Testis (tissue), 3 donors: ENCODE measurements around the gene SMCO1. TPM values are rescaled to one million over a fixed set of nuclear protein-coding genes. Genes with fewer than 3 reads are reported as not detected.

Experiments
- DNase-seq: peaks from one replicate; pipeline ENCODE4 v3.0.0-alpha.2; 2019
- H3K27ac ChIP-seq, 2 donors: fragments of 200-600 bp; sonication (generic); one replicate each; pipeline ENCODE4 v1.5.1; 2019
- H3K27me3 ChIP-seq: fragments of 200-600 bp; sonication (generic); one replicate; pipeline ENCODE4 v1.5.1; 2019
- H3K36me3 ChIP-seq: fragments of 200-600 bp; sonication (generic); one replicate; pipeline ENCODE4 v1.5.1; 2017; ENCODE audit warnings: low read depth; ENCODE audit errors: missing control alignments
- H3K4me1 ChIP-seq: fragments of 200-600 bp; sonication (generic); one replicate; pipeline ENCODE4 v1.5.1; 2019
- H3K4me3 ChIP-seq, 2 donors: fragments of 200-600 bp; sonication (generic); one replicate each; pipeline ENCODE4 v1.5.1; 2017 to 2019
- H3K9me3 ChIP-seq: fragments of 200-600 bp; sonication (generic); one replicate; pipeline ENCODE4 v1.5.1; 2017
- POLR2A ChIP-seq: fragments of 450-650 bp; IDR thresholded peaks from one replicate; pipeline ENCODE4 v1.6.1; 2017; ENCODE audit warnings: antibody characterized with exemption, mild to moderate bottlenecking, moderate library complexity
- WGBS, 2 donors: methylation state at CpG; one replicate each; pipeline ENCODE4 v1.1.5; 2018; 5-methylcytosine and 5-hydroxymethylcytosine counted together
- intact Hi-C: fragments of 100-400 bp; cut with DNase I; formaldehyde crosslinking; loops from one replicate; pipeline ENCODE4 v1.15.1; 2023; ENCODE audit warnings: low total_unique reads
- polyA plus RNA-seq: library from polyadenylated mRNA; stranded (reverse); fragments of 350-450 nt; fragmentation: Illumina TruSeq; extraction: RNeasy Lipid Tissue Mini Kit (QIAGEN cat#74804); gene quantifications from one replicate; pipeline ENCODE4 v1.2.3, GENCODE V29; 2014; ENCODE audit warnings: low read depth, low replicate concordance; ENCODE audit not compliant: insufficient read depth
- total RNA-seq, 2 donors: library from RNA; depleted of rRNA; stranded (reverse); fragments of >200 nt; gene quantifications; one replicate each; pipeline ENCODE4 v1.2.3, GENCODE V29; 2016
- TF ChIP-seq, protein P1 (sequence below), 3 experiments: fragments of 450-650 bp in 2 of 3; fragments of 200-600 bp in 1 of 3; sonication (generic) in 1 of 3; IDR thresholded peaks; one replicate each; pipeline ENCODE4 v1.5.1; 2016 to 2019; ENCODE audit warnings: antibody characterized with exemption in 3 of 3, mild to moderate bottlenecking in 2 of 3, moderate library complexity in 1 of 3

Gene SMCO1
- total and polyA plus RNA-seq, 3 donors from 2014 or later: 0.24 to 0.91 (median 0.25) TPM

DNA sequence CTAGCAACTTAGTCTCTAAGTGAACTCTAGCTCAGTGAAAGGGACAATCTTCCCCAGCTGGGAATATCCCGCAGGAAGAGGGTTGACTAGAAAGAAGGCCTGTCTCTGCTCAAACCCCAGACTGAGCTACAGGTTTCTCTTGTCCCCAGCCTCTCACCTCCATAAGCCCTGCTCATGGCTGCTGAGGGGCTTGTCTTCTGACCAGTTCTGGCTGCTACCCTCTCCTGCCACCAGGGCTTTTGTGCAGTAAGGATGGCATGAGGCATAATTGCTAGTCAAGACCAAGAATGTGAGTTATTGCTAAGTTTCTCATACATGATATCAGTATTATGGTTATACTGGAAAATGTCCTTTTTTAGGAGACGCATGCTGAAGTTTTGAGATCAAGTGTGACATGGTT is 31.9 kb upstream of the SMCO1 start:
- Histone ChIP-seq H3K4me3 (no peak overlapping the region), H3K36me3 (no peaks in the 10 kb centered on the region), H3K27ac (no peak overlapping the region), H3K4me1 (no peaks in the 10 kb centered on the region), H3K27me3 (no peaks in the 10 kb centered on the region), H3K9me3 (no peaks in the 10 kb centered on the region)
- no peak for TF ChIP-seq POLR2A
- TF ChIP-seq, protein P1, sequence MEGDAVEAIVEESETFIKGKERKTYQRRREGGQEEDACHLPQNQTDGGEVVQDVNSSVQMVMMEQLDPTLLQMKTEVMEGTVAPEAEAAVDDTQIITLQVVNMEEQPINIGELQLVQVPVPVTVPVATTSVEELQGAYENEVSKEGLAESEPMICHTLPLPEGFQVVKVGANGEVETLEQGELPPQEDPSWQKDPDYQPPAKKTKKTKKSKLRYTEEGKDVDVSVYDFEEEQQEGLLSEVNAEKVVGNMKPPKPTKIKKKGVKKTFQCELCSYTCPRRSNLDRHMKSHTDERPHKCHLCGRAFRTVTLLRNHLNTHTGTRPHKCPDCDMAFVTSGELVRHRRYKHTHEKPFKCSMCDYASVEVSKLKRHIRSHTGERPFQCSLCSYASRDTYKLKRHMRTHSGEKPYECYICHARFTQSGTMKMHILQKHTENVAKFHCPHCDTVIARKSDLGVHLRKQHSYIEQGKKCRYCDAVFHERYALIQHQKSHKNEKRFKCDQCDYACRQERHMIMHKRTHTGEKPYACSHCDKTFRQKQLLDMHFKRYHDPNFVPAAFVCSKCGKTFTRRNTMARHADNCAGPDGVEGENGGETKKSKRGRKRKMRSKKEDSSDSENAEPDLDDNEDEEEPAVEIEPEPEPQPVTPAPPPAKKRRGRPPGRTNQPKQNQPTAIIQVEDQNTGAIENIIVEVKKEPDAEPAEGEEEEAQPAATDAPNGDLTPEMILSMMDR (IDR thresholded peaks at IDR 0.05): no peak
- 87 to 97% methylated on average over 2 of the region's 2 CpGs for WGBS, 2 donors
- DNase-seq: no peak
- intact Hi-C loops: no loop called here

DNA sequence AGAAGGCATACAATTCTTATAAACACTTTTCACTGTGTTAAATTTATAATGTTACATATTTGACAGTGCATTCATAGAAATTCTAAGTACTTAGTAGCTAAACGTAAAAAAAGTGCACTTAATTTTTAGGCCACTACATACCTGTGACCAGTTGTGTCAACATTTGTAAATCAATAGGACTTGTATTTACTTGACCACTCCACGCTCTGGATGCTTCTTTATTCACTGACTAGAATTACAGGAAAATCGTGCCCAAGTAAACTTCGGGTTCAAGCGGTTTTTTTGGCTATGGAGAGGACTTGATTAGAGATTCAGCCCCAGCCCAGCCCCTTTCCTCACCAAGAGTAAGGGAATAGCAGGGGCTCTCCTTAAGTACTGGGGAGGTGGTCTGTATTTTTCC is 31.4 kb upstream of the SMCO1 start:
- no peak overlapping the region for H3K4me3 ChIP-seq
- no peak for DNase-seq

DNA sequence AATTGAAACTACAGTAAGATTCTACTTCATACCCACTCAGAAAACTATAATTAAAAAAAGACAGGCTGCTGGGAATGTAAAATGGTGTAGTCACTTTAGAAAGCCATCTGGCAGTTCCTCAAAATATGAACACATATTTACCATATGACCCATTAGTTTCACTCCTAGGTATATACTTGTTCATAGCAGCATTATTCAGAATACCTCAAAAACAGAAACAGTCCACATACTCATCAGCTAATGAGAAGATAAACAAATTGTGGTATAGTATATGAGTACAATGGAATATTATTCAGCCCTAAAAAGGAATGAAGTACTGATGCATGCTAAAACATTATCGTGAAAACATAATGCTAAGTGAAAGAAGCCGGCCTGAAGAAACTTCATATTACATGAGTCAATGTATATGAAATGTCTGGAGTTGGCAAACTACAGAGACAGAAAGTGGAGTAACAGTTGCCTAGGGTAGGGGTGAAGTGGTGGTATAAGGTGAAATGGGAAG is 29.4 kb upstream of the SMCO1 start:
- Histone ChIP-seq H3K9me3 (no peaks in the 10 kb centered on the region), H3K27ac (no peak overlapping the region), H3K36me3 (no peaks in the 10 kb centered on the region), H3K4me3 (no peak overlapping the region), H3K27me3 (no peaks in the 10 kb centered on the region), H3K4me1 (no peaks in the 10 kb centered on the region)
- no peak for DNase-seq
- 91 to 98% methylated on average over 2 of the region's 2 CpGs for WGBS, 2 donors
- TF ChIP-seq, protein P1 (IDR thresholded peaks at IDR 0.05): no peak
- TF ChIP-seq POLR2A: no peak
- intact Hi-C loops: no loop called here

More for the DNA sequence above, 31.4 kb upstream of the SMCO1 start:
- H3K4me1 ChIP-seq: no peaks in the 10 kb centered on the region
- TF ChIP-seq POLR2A: no peak
- TF ChIP-seq, protein P1 (IDR thresholded peaks at IDR 0.05): no peak
- WGBS, 2 donors: 83 to 86% methylated on average over 5 of the region's 5 CpGs
- no peaks in the 10 kb centered on the region for H3K9me3 ChIP-seq
- no peaks in the 10 kb centered on the region for H3K27me3 ChIP-seq
- intact Hi-C loops: no loop called here
- H3K27ac ChIP-seq: no peak overlapping the region
- H3K36me3 ChIP-seq: no peaks in the 10 kb centered on the region

DNA sequence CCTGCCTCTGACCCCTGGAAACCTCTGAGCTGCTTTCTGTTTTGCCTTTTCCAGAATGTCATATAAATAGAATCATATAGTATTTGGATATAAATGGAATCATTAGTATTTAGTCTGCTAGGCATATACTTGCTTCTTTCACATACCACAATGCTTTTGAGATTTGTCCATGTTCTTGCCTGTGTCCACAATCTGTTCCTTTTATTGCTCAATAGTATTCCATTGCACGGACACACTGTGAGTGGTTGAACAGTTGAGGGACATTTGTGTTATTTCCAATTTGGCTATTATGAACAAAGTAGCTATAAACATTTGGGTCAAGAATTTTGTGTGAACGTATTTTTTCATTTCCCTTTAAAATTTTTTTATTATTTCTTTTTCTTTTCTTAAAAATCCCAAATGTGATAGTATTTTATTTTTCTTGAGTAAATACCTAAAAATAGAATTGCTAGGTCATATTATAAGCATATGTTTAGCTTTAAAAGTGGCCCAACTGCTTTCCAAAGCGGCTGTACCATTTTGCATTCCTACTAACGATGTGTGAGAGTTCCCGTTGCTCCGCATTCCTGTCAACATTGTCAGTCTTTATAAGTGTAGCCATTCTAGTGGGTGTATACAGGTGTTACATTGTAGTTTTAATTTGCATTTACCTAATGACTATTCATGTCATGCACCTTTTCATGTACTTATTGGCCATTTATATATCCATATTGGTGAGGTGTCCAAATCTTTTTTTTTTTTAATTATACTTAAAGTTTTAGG is 26.7 kb upstream of the SMCO1 start:
- WGBS, 2 donors: 83 to 88% methylated on average over 6 of the region's 6 CpGs
- no peaks in the 10 kb centered on the region for H3K36me3 ChIP-seq
- no peaks in the 10 kb centered on the region for H3K4me1 ChIP-seq
- intact Hi-C loops: no loop called here
- no peaks in the 10 kb centered on the region for H3K27me3 ChIP-seq
- DNase-seq: no peak
- TF ChIP-seq, protein P1 (IDR thresholded peaks at IDR 0.05): no peak
- TF ChIP-seq POLR2A: no peak
- no peak overlapping the region for H3K27ac ChIP-seq
- H3K9me3 ChIP-seq: no peaks in the 10 kb centered on the region
- no peak overlapping the region for H3K4me3 ChIP-seq
